ENCODE measurements around the gene APLF.

The APLF gene

DNA sequence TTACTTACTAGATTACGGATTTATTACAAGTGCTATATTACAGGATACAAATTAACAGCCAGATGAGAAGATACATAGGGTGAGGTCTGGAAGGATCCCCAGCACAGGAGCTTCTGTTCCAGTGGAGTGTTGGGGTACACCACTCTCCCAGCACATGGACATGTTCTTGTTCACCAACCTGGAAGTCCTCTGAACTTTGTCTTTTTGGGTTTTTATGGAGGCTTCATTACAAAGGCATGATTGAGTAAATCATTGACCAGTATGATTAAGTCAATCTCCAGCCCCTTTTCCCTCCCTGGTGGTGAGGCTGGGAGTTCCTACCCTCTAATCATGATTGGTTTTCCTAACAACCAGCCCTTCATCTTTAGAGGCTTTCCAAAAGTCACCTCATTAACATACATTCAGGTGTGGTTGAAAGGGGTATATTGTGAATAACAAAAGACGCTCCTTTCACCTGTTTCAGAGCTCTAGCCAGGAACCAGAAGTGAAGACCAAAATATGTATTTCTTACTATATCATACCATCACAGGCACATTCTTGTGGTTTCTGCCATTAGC is 38.3 kb downstream of the APLF start:
- H3K36me3 ChIP-seq (ENCODE audit: control insufficient read depth, insufficient read depth, low read length): no peaks in the 10 kb centered on the region
- H3K9ac ChIP-seq: no peak overlapping the region
- H3K4me3 ChIP-seq (ENCODE audit: low read depth, low read length): no peak overlapping the region
- no peaks in the 10 kb centered on the region for H3K9me3 ChIP-seq (ENCODE audit: control insufficient read depth, low read length)
- H3K4me1 ChIP-seq: no peaks in the 10 kb centered on the region
- no peaks in the 10 kb centered on the region for H3K27me3 ChIP-seq (ENCODE audit: control insufficient read depth, insufficient read depth, low read length)
- no peak overlapping the region for H3K4me2 ChIP-seq (ENCODE audit: low read length)
- no peaks in the 10 kb centered on the region for H3K79me2 ChIP-seq
- no peak overlapping the region for H2AFZ ChIP-seq
- TF ChIP-seq, protein P1, sequence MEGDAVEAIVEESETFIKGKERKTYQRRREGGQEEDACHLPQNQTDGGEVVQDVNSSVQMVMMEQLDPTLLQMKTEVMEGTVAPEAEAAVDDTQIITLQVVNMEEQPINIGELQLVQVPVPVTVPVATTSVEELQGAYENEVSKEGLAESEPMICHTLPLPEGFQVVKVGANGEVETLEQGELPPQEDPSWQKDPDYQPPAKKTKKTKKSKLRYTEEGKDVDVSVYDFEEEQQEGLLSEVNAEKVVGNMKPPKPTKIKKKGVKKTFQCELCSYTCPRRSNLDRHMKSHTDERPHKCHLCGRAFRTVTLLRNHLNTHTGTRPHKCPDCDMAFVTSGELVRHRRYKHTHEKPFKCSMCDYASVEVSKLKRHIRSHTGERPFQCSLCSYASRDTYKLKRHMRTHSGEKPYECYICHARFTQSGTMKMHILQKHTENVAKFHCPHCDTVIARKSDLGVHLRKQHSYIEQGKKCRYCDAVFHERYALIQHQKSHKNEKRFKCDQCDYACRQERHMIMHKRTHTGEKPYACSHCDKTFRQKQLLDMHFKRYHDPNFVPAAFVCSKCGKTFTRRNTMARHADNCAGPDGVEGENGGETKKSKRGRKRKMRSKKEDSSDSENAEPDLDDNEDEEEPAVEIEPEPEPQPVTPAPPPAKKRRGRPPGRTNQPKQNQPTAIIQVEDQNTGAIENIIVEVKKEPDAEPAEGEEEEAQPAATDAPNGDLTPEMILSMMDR (IDR thresholded peaks at IDR 0.05): no peak
- H3K27ac ChIP-seq: no peak overlapping the region

DNA sequence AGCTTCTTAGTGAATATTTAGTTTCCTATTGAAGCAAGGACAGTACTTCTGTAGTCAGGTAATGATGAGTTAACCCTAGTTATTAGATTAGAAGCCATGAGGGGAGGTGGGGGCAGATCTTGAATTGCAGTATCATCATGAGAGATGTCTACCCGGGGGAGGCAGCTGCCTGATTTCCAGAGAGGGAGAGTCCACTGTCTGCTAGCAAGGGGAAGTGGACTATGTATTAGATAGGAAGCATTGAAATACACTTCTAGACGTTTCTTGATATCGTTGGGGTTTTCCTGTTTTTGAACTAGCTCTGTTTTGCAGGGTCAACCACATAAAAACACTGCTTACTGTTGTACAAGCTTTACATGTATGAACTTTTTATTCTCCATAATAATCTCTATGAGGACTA is 38.8 kb downstream of the APLF start:
- Histone ChIP-seq H3K36me3 (ENCODE audit: control insufficient read depth, insufficient read depth, low read length) (no peaks in the 10 kb centered on the region), H3K4me1 (no peaks in the 10 kb centered on the region), H3K27me3 (ENCODE audit: control insufficient read depth, insufficient read depth, low read length) (no peaks in the 10 kb centered on the region), H2AFZ (no peak overlapping the region), H3K4me3 (ENCODE audit: low read depth, low read length) (no peak overlapping the region), H3K79me2 (no peaks in the 10 kb centered on the region), H3K9me3 (ENCODE audit: control insufficient read depth, low read length) (no peaks in the 10 kb centered on the region), H3K27ac (no peak overlapping the region), H3K4me2 (ENCODE audit: low read length) (no peak overlapping the region), H3K9ac (no peak overlapping the region)
- TF ChIP-seq, protein P1 (IDR thresholded peaks at IDR 0.05): no peak

DNA sequence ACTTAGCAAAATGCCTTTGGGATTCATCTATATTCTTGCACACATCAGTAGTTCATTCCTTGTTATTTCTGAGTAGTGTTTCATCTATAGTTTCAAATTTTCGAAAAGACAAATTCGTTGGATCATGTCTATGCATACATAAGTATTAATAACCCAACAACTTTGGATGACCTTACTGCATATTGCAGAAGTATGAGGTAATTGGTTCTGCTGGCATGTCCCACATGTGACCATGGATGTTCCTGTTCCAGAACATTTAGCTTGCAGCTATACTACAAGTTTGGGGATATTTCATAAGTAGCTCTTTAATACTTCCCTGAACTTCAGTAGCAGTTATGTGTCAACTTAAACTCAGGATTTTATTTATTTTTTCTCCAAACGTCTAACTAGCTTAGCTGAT is 44.9 kb downstream of the APLF start:
- Histone ChIP-seq H3K27me3 (ENCODE audit: control insufficient read depth, insufficient read depth, low read length) (no peaks in the 10 kb centered on the region), H3K27ac (no peak overlapping the region), H3K4me2 (ENCODE audit: low read length) (no peak overlapping the region), H3K9ac (no peak overlapping the region), H2AFZ (no peak overlapping the region), H3K4me1 (no peaks in the 10 kb centered on the region), H3K79me2 (no peaks in the 10 kb centered on the region), H3K9me3 (ENCODE audit: control insufficient read depth, low read length) (no peaks in the 10 kb centered on the region), H3K4me3 (ENCODE audit: low read depth, low read length) (no peak overlapping the region), H3K36me3 (ENCODE audit: control insufficient read depth, insufficient read depth, low read length) (no peaks in the 10 kb centered on the region)
- TF ChIP-seq, protein P1 (IDR thresholded peaks at IDR 0.05): no peak

DNA sequence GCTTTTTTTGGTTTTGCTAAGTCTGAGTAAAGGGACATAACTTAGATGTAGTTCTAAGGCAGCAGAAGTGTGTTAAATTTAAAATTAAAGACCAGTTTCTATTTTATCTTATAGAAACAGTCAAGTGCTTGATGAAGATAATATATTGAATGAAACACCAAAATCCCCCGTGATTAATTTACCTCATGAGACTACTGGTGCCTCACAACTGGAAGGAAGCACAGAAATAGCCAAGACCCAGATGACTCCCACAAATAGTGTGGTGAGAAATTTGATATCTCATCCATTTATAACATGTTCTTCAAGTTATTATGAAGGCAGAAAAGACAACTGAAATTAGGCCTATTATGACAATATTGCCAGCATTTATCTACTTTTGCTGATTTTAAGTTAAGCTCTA is 45.6 kb downstream of the APLF start:
- Histone ChIP-seq H2AFZ (no peak overlapping the region), H3K4me2 (ENCODE audit: low read length) (no peak overlapping the region), H3K36me3 (ENCODE audit: control insufficient read depth, insufficient read depth, low read length) (no peaks in the 10 kb centered on the region), H3K4me3 (ENCODE audit: low read depth, low read length) (no peak overlapping the region), H3K79me2 (no peaks in the 10 kb centered on the region), H3K9ac (no peak overlapping the region), H3K27me3 (ENCODE audit: control insufficient read depth, insufficient read depth, low read length) (no peaks in the 10 kb centered on the region), H3K27ac (no peak overlapping the region), H3K9me3 (ENCODE audit: control insufficient read depth, low read length) (no peaks in the 10 kb centered on the region), H3K4me1 (no peaks in the 10 kb centered on the region)
- TF ChIP-seq, protein P1 (IDR thresholded peaks at IDR 0.05): no peak

DNA sequence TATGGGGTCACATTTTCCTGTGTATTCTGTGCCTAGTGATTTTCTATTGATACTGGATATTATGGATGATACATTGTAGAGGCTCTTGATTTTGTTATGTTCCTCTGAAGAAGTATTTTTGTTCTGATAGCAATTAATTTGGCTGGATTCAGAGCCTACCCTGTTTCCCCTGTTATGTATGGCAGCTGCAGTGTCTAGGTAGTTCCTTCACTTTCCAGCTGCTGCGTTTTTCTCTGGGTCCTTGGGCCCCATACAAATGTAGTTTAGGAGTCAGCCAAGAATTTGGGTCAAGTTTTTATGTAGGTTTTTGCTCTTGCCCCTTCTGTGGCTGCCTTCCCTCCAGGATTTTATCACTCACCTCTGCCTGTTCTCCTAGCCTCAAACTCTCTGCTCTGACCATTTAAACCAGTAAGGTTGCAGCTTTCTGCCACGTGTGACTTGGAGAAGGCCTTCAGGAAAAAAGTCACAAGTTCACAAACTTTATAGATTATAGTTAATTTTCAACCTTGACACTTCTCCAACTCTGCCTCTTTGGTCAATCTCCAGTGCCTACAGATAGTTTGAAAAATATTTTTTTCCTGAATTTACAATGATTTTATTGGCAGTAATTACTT is 47.0 kb downstream of the APLF start:
- Histone ChIP-seq H3K9me3 (ENCODE audit: control insufficient read depth, low read length) (no peaks in the 10 kb centered on the region), H3K4me2 (ENCODE audit: low read length) (no peak overlapping the region), H3K79me2 (no peaks in the 10 kb centered on the region), H3K9ac (no peak overlapping the region), H3K4me1 (no peaks in the 10 kb centered on the region), H3K36me3 (ENCODE audit: control insufficient read depth, insufficient read depth, low read length) (no peaks in the 10 kb centered on the region), H3K4me3 (ENCODE audit: low read depth, low read length) (no peak overlapping the region), H3K27me3 (ENCODE audit: control insufficient read depth, insufficient read depth, low read length) (no peaks in the 10 kb centered on the region), H3K27ac (no peak overlapping the region), H2AFZ (no peak overlapping the region)
- TF ChIP-seq, protein P1 (IDR thresholded peaks at IDR 0.05): no peak
